Activated naive CD4-positive, alpha-beta T cell treated with anti-CD3 and anti-CD28 coated beads for 36 hours (primary cell): Measurements from ENCODE around the gene CBX2. TPM values are rescaled to one million over a fixed set of nuclear protein-coding genes. Genes with fewer than 3 reads are reported as not detected.
A peak's percentile ranks its signal among the peaks of the same experiment; 100 is the strongest.

Source experiments
- CTCF ChIA-PET: fragments of 350-600 bp; sonication (Branson Sonifier 250); formaldehyde crosslinking; loops from one replicate; lab custom pipeline; 2021; ENCODE audit warnings: antibody characterized with exemption; lab: Charles Lee
- DNase-seq: peaks from one replicate; pipeline ENCODE4 v3.0.0-alpha.2; 2020
- H3K27ac Mint-ChIP-seq: one replicate; pipeline ENCODE4 v1.8.0; 2021; ENCODE audit warnings: mild to moderate bottlenecking, mixed read lengths
- H3K27me3 Mint-ChIP-seq: one replicate; pipeline ENCODE4 v1.8.0; 2021; ENCODE audit warnings: low read depth, mixed read lengths
- H3K36me3 Mint-ChIP-seq: one replicate; pipeline ENCODE4 v1.8.0; 2021; ENCODE audit warnings: low read depth, mixed read lengths
- H3K4me1 Mint-ChIP-seq: one replicate; pipeline ENCODE4 v1.8.0; 2021; ENCODE audit warnings: low read depth, mixed read lengths
- H3K4me3 Mint-ChIP-seq: one replicate; pipeline ENCODE4 v1.8.0; 2021; ENCODE audit warnings: mild to moderate bottlenecking, moderate library complexity, mixed read lengths
- H3K9me3 Mint-ChIP-seq: one replicate; pipeline ENCODE4 v1.8.0; 2021; ENCODE audit warnings: mixed read lengths
- intact Hi-C: fragments of 100-400 bp; cut with micrococcal nuclease; formaldehyde crosslinking; loops from one replicate; pipeline ENCODE4 v1.15.1; 2023
- total RNA-seq, 2 experiments: library from RNA; stranded (reverse); gene quantifications; one replicate each; pipeline ENCODE4 v1.2.3, GENCODE V29; 2021

The CBX2 gene
- total RNA-seq, 2 experiments from 2014 or later = 5.2 to 5.8 TPM

DNA sequence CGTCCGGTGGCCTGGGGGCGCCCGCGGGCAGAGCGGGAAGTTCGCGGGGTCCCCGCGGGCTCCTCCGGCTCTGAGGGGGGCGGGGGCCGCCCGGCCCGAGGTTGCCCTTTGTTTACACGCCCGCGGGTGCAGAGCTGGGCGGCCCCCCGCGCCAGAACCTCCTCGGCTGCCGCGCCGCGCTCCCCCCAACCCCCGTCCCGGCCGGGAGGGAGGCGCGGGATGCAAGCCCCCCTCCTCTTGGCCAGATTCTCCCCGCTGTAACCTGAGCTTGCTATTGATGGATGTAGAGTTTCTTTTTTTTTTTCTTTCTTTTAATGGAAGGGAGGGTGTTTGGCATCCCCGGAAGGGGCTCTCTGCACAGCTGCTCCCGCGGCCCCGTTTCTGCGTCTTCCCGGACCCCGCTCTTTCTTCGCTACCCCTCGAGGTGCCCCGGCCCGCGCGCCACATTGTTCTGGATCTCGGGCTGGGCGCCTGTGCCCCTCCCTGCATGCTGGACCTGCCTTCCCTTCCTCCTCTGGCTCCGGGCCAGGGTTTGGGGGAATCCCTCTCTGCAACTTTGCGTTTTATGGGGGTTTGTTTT, 646 bp downstream of the CBX2 start:
- peak; percentile 47 for DNase-seq
- CTCF ChIA-PET = no interaction called here
- Mint-ChIP-seq H3K4me3 (peak overlapping the region; percentile 82), H3K4me1 (peaks cover 12% of the 10 kb centered on the region), H3K27ac (no peak overlapping the region), H3K9me3 (no peaks in the 10 kb centered on the region), H3K27me3 (peaks cover 69% of the 10 kb centered on the region), H3K36me3 (no peaks in the 10 kb centered on the region)
- intact Hi-C loops = loop anchor here (1.0 to 2.0 kb wide), 2 partner anchors 18 to 32 kb away; partner anchors contain the start of gene CBX8

DNA sequence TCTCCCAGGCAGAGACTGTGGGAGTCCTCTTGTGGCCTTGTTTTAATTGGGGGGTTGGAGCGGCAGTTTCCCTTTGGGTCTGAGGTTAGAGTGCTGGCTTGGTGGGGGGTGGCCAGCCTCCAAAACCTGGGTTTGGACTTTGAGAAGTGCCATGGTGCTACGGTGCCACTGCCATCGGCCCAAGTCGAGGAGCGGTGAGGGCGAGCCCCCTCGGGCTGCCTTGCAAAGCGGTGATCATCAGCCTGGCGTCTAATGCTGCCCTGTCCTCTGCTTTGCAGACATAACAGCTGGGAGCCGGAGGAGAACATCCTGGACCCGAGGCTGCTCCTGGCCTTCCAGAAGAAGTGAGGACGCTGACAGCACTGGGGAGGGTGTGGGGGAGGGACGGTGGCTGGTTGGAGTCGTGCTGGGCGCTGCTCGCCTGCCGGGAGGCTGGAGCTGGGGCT, 1.2 kb downstream of the CBX2 start:
- Mint-ChIP-seq H3K4me3 (peak overlapping the region; percentile 82), H3K27me3 (peaks cover 66% of the 10 kb centered on the region), H3K27ac (no peak overlapping the region), H3K9me3 (no peaks in the 10 kb centered on the region), H3K36me3 (no peaks in the 10 kb centered on the region), H3K4me1 (peaks cover 12% of the 10 kb centered on the region)
- intact Hi-C loops = loop anchor here (2.0 kb wide), 1 partner anchor 18 kb away; the partner anchor contains the start of gene CBX8
- CTCF ChIA-PET = no interaction called here
- no peak for DNase-seq

DNA sequence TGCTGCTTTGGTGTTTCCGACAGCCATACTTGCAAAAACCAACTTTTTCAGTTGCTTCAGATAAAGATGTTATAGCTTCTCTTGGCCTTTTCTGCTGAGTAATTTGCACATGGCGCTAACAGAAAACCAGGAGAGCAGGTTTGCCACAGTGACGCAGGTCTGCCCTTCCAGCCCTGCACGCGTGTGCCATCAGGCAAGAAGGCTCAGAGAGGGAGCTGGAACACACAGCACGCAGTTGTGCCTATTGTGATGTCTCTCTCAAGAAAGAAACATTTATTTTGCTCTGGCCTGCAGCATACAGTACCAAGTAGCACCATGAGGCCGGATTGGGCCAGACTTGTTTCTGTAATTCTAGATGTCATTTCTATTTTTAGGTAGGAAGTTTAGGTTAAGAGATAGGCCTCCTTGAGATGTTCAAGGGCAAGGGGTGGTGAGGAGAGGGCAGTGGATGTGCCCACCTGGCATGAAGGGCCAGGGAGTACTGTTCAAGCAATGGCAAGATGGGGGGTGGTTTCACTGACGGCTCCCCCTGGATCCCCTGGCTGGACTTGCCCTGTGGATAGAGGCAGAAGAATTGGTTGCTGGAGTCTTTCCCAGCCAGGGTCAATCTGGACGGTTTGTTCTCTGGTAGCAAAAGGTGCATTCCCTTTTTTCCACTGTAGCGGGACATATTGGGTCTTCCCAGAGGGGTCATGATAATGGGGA, 1.9 kb downstream of the CBX2 start:
- H3K9me3 Mint-ChIP-seq = no peaks in the 10 kb centered on the region
- intact Hi-C loops = loop anchor here (2.0 kb wide), 1 partner anchor 17 kb away; the partner anchor contains the start of gene CBX8
- H3K4me3 Mint-ChIP-seq = peak overlapping the region; percentile 82
- H3K4me1 Mint-ChIP-seq = peaks cover 12% of the 10 kb centered on the region
- peaks cover 59% of the 10 kb centered on the region for H3K27me3 Mint-ChIP-seq
- no peaks in the 10 kb centered on the region for H3K36me3 Mint-ChIP-seq
- no peak overlapping the region for H3K27ac Mint-ChIP-seq
- CTCF ChIA-PET = interaction anchor here (0.5 kb wide), 1 partner anchor 138 kb away, joined by 3 read pairs; no protein-coding TSS in a partner anchor
- DNase-seq = no peak

DNA sequence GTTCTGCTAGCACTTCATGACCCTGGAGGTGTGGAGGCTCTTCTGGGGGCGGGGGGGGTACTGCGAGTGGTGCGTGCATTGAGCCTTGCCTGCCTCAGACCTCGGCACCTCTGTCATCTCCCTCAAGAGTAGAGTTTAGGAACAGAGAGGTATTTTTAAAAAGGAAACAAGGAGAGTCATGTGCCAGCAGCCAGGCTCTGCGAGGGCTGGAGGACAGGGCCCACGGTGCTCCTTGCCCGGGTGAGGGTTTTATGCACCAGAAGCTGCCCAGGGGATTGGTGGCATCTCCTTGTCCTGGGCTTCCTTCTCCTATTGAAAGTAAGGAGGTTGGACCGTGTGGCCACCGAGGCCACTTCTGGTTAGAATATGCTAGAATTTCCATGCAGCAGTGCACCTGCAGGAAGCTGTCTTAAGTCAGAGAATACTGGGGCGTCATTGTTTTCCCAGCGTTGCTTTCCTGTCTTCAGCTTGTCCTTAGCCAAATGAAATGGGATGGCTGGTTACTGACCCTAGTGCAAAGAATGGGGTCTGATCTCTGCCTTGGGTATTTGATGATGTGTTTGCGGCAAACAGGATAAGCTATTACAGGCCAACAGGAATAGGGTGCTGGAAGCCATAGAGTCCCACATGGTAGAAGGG, 3.2 kb downstream of the CBX2 start:
- CTCF ChIA-PET = no interaction called here
- Mint-ChIP-seq H3K4me3 (no peak overlapping the region), H3K9me3 (no peaks in the 10 kb centered on the region)

DNA sequence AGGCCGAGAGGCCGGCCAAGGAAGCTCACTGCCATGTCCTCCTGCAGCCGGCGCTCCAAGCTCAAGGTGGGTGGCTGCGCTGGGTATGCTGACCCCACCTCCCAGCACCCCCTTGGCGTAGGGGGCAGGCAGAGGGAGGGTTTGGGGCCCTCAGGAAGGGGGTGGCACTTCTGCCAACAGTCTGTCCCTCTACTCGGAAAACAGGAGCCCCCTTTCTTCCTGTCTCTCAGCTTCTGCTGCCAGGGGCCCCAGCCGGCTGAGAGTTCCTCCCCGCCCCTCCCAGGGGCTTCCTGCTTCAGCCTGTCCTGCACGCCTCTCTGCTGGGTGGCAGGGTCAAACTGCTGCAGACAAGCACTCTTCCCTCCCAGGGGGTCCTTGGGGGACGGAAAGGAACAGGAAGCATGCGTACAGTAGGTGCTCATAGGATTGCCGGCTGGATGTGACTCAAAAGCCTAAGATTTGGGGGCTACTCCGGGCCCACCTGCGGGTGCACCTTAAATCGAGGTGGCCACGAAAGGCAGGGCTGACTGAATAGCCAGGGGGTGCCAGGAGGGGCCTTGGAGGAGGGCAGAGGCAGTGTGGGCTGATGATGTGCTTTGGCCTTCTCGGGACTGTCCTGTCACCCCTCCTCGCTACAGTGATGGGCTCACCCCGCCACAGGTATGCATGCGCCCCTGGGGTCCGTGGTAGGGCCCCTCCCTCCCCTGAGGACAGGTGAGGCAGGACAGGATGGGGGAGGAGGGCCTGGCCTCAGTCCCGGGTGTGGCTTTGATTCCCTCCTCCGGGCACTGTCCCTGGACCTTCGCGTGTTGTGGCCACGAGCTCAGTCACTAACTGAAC, 4.0 kb downstream of the CBX2 start:
- CTCF ChIA-PET = no interaction called here
- H3K9me3 Mint-ChIP-seq = no peaks in the 10 kb centered on the region
- H3K4me3 Mint-ChIP-seq = no peak overlapping the region
- no peak overlapping the region for H3K27ac Mint-ChIP-seq
- intact Hi-C loops = no loop called here
- H3K27me3 Mint-ChIP-seq = peaks cover 49% of the 10 kb centered on the region
- peaks cover 12% of the 10 kb centered on the region for H3K4me1 Mint-ChIP-seq
- no peak for DNase-seq
- H3K36me3 Mint-ChIP-seq = peaks cover 2% of the 10 kb centered on the region

More for the DNA sequence above, 3.2 kb downstream of the CBX2 start:
- H3K27ac Mint-ChIP-seq = no peak overlapping the region
- DNase-seq = no peak
- peaks cover 51% of the 10 kb centered on the region for H3K27me3 Mint-ChIP-seq
- intact Hi-C loops = no loop called here
- peaks cover 2% of the 10 kb centered on the region for H3K36me3 Mint-ChIP-seq
- peaks cover 12% of the 10 kb centered on the region for H3K4me1 Mint-ChIP-seq

DNA sequence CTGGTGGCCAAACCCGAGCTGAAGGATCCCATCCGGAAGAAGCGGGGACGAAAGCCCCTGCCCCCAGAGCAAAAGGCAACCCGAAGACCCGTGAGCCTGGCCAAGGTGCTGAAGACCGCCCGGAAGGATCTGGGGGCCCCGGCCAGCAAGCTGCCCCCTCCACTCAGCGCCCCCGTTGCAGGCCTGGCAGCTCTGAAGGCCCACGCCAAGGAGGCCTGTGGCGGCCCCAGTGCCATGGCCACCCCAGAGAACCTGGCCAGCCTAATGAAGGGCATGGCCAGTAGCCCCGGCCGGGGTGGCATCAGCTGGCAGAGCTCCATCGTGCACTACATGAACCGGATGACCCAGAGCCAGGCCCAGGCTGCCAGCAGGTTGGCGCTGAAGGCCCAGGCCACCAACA, 5.9 kb downstream of the CBX2 start:
- intact Hi-C loops = no loop called here
- CTCF ChIA-PET = interaction anchor here (1.0 kb wide), 1 partner anchor 11 kb away, joined by 3 read pairs; no protein-coding TSS in a partner anchor
- Mint-ChIP-seq H3K36me3 (peaks cover 2% of the 10 kb centered on the region), H3K4me3 (no peak overlapping the region), H3K9me3 (no peaks in the 10 kb centered on the region), H3K4me1 (peaks cover 7% of the 10 kb centered on the region), H3K27me3 (peaks cover 56% of the 10 kb centered on the region), H3K27ac (no peak overlapping the region)
- DNase-seq = no peak

DNA sequence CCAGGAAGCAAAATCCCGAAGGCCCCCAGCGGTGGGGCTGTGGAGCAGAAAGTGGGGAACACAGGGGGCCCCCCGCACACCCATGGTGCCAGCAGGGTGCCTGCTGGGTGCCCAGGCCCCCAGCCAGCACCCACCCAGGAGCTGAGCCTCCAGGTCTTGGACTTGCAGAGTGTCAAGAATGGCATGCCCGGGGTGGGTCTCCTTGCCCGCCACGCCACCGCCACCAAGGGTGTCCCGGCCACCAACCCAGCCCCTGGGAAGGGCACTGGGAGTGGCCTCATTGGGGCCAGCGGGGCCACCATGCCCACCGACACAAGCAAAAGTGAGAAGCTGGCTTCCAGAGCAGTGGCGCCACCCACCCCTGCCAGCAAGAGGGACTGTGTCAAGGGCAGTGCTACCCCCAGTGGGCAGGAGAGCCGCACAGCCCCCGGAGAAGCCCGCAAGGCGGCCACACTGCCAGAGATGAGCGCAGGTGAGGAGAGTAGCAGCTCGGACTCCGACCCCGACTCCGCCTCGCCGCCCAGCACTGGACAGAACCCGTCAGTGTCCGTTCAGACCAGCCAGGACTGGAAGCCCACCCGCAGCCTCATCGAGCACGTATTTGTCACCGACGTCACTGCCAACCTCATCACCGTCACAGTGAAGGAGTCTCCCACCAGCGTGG, 6.5 kb downstream of the CBX2 start:
- peaks cover 6% of the 10 kb centered on the region for H3K4me1 Mint-ChIP-seq
- no peak for DNase-seq
- no peak overlapping the region for H3K4me3 Mint-ChIP-seq
- H3K27ac Mint-ChIP-seq = no peak overlapping the region
- H3K36me3 Mint-ChIP-seq = peaks cover 2% of the 10 kb centered on the region
- intact Hi-C loops = no loop called here
- peaks cover 56% of the 10 kb centered on the region for H3K27me3 Mint-ChIP-seq
- H3K9me3 Mint-ChIP-seq = no peaks in the 10 kb centered on the region
- CTCF ChIA-PET = interaction anchor here (1.0 kb wide), 1 partner anchor 11 kb away, joined by 3 read pairs; no protein-coding TSS in a partner anchor

DNA sequence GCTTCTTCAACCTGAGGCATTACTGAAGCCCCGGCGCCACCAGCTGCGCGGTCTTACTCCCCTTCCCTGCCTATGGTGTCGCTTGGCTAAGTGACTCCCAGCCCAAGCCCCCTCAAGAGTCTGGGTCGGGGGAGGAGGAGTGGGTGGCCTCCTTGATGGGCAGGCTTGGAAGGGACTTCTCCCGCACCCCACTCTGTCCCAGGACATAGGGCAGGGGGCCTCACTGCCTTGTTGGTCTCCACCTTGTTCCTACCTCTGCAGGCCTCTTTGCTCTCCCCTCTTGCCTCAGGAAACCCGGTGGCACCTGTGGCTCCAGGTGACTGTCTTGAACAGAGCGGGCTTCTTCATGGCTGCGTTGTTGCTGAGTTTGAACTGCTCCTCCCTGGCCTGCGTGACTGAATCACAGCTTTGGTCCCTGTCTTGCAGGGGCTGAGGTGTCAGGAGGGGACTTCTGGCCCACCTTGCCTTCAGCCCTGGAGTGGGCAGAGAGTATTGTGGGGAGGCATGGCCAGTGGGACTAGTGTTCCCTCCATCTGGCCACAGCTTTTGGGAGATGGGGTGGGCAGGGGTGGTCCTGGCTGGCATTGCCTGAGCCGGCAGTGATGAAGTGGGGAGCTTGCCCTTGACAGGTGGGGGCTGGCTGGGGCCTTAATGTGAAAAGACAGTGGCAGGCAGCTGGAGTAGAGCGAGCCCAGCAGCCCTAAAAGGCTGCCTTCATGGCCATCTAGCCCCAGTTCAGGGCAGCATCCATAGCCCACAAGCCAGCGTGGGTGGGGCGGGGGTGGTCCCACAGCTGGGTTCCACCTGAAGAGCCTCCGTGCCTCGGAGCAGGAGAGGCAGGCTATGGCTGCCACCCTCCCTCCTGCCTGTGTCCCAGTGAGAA, 7.3 kb downstream of the CBX2 start:
- intact Hi-C loops = no loop called here
- DNase-seq = no peak
- H3K27me3 Mint-ChIP-seq = peaks cover 52% of the 10 kb centered on the region
- H3K9me3 Mint-ChIP-seq = no peaks in the 10 kb centered on the region
- CTCF ChIA-PET = interaction anchor here (1.3 kb wide), 1 partner anchor 40 kb away, joined by 9 read pairs; no protein-coding TSS in a partner anchor
- no peak overlapping the region for H3K27ac Mint-ChIP-seq
- H3K4me3 Mint-ChIP-seq = no peak overlapping the region
- H3K36me3 Mint-ChIP-seq = peaks cover 2% of the 10 kb centered on the region
- peaks cover 7% of the 10 kb centered on the region for H3K4me1 Mint-ChIP-seq

DNA sequence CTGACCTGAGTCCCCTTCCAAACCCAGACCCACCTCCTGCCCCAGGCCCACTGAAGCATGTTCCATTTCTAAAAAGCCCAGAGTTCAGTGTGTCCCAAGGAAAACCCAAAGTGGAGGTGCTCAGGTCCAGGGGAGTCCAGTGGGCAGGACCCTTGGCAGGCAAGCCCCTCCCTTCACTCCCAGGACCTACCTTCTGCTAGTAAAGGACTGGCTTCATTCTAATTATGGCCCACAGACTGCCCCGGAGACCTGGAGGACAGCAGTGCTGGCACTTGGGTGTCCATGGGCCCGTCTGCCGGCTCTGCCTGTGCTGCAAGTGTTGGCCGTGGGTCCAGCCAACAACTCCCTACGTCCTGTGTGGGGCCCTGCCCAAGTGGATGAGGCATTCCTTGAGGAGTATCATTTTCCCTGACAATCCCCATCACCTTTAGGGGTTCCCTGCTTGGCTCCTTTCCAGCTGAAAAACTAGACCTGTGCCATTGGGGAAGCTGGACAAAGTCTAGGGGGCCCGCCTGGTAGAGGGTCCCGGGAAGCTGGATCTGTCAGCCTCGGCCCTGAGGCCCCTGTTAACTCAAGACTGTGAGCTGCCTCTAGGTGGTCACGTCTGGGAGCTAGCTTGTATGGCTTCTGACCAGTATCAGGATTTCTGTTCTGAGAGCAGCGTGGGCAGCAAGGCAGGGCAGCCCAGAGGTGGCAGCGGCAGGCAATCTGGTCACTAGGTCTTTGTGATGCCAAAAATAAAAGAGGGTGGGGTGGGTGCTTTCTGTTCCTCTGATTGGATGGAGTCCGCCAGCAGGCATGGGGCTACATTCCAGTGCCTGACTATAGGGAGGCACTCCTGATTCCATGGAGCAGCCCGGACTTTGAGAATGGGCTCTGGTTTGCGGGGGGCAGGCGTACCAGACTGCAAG, 8.2 kb downstream of the CBX2 start:
- H3K27me3 Mint-ChIP-seq = peaks cover 59% of the 10 kb centered on the region
- CTCF ChIA-PET = interaction anchor here (1.3 kb wide), 1 partner anchor 41 kb away, joined by 9 read pairs; no protein-coding TSS in a partner anchor
- H3K36me3 Mint-ChIP-seq = peaks cover 2% of the 10 kb centered on the region

More for the DNA sequence above, 8.2 kb downstream of the CBX2 start:
- Mint-ChIP-seq H3K27ac (no peak overlapping the region), H3K4me3 (no peak overlapping the region), H3K9me3 (no peaks in the 10 kb centered on the region), H3K4me1 (peaks cover 11% of the 10 kb centered on the region)
- intact Hi-C loops = no loop called here
- no peak for DNase-seq
